ENCODE data around the gene ZBTB17.
"Not testable (repeated sequence)": the region's sequence is repeated elsewhere in the genome, so short reads cannot be mapped to it uniquely, and the experiment has no call there.

Gene ZBTB17

DNA sequence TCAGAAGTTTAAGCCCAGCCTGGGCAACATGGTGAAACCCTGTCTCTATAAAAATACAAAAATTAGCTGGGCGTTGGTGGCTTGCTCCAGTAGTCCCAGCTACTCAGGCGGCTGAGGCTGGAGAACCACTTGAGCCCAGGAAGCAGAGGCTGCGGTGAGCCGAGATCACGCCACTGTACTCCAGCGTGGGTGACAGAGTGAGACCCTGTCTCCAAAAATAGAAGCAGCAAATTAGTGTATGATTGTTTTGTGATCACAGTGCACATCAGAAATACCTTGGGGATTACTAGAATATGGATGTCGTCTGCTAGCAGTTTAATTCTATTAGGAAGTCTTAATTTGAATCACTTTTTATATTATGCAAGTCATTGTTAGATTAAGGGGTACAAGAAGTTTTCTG, 59.0 kb downstream of the ZBTB17 start:
- Histone ChIP-seq H3K4me3 (ENCODE audit: low read depth in 1 of 2, low read length in 2 of 2) (no peak overlapping the region), H3K4me1 (ENCODE audit: insufficient read depth, low read length) (no peaks in the 10 kb centered on the region), H3K9ac (ENCODE audit: low read depth, low read length) (no peak overlapping the region), H4K20me1 (ENCODE audit: insufficient read depth, low read length) (peaks cover 36% of the 10 kb centered on the region; the same call in 1 of the 2 replicates), H3K27ac (ENCODE audit: low read length) (no peak overlapping the region), H3K79me2 (ENCODE audit: insufficient read depth, low read length) (peaks cover 68% of the 10 kb centered on the region), H3K9me3 (ENCODE audit: insufficient read depth, low read length, severe bottlenecking) (no peaks in the 10 kb centered on the region), H3K4me2 (ENCODE audit: insufficient read depth, low read length) (no peak overlapping the region), H3K36me3 (ENCODE audit: insufficient read depth, low read length) (peaks cover 93% of the 10 kb centered on the region), H3K27me3 (ENCODE audit: insufficient read depth, low read length, poor library complexity) (no peaks in the 10 kb centered on the region), H2AFZ (ENCODE audit: low read depth, low read length) (no peak overlapping the region)
- ATAC-seq (ENCODE audit: insufficient read depth, low read depth) = no peak
- no peak for DNase-seq
- no peak for TF ChIP-seq EZH2 (IDR thresholded peaks at IDR 0.05; ENCODE audit: borderline replicate concordance, low read depth, low read length, severe bottlenecking)
- TF ChIP-seq, protein P1, sequence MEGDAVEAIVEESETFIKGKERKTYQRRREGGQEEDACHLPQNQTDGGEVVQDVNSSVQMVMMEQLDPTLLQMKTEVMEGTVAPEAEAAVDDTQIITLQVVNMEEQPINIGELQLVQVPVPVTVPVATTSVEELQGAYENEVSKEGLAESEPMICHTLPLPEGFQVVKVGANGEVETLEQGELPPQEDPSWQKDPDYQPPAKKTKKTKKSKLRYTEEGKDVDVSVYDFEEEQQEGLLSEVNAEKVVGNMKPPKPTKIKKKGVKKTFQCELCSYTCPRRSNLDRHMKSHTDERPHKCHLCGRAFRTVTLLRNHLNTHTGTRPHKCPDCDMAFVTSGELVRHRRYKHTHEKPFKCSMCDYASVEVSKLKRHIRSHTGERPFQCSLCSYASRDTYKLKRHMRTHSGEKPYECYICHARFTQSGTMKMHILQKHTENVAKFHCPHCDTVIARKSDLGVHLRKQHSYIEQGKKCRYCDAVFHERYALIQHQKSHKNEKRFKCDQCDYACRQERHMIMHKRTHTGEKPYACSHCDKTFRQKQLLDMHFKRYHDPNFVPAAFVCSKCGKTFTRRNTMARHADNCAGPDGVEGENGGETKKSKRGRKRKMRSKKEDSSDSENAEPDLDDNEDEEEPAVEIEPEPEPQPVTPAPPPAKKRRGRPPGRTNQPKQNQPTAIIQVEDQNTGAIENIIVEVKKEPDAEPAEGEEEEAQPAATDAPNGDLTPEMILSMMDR (IDR thresholded peaks at IDR 0.05; ENCODE audit: borderline replicate concordance, extremely low read depth, low read length, poor library complexity, severe bottlenecking) = no peak

DNA sequence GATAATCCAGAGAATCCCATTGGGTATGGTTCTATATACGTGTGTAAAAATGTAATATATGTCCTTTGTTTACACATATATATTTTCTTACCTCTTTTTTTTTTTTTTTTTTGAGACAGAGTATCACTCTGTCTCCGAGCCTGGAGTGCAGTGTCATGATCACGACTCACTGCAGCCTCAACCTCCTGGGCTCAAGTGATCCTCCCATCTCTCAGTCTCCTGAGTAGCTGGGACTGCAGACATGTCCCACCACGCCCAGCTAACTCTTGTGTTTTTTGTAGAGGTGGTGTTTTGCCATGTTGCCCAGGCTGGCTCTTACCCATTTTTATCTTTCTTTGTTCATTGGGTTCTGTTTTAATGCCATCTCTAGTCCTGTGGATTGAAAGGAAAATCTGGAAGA, 59.5 kb downstream of the ZBTB17 start:
- no peak overlapping the region for H3K9ac ChIP-seq (ENCODE audit: low read depth, low read length)
- H3K27ac ChIP-seq (ENCODE audit: low read length) = no peak overlapping the region
- no peaks in the 10 kb centered on the region for H3K27me3 ChIP-seq (ENCODE audit: insufficient read depth, low read length, poor library complexity)
- H4K20me1 ChIP-seq (ENCODE audit: insufficient read depth, low read length) = peaks cover 39% of the 10 kb centered on the region; the same call in 1 of the 2 replicates
- H3K9me3 ChIP-seq (ENCODE audit: insufficient read depth, low read length, severe bottlenecking) = no peaks in the 10 kb centered on the region
- peaks cover 72% of the 10 kb centered on the region for H3K79me2 ChIP-seq (ENCODE audit: insufficient read depth, low read length)
- H3K4me3 ChIP-seq (ENCODE audit: low read depth in 1 of 2, low read length in 2 of 2) = no peak overlapping the region
- DNase-seq (no peak), ATAC-seq (ENCODE audit: insufficient read depth, low read depth) (no peak)
- peaks cover 93% of the 10 kb centered on the region for H3K36me3 ChIP-seq (ENCODE audit: insufficient read depth, low read length)
- no peak overlapping the region for H3K4me2 ChIP-seq (ENCODE audit: insufficient read depth, low read length)
- H2AFZ ChIP-seq (ENCODE audit: low read depth, low read length) = no peak overlapping the region
- TF ChIP-seq EZH2 (IDR thresholded peaks at IDR 0.05; ENCODE audit: borderline replicate concordance, low read depth, low read length, severe bottlenecking) = no peak
- TF ChIP-seq, protein P1 (IDR thresholded peaks at IDR 0.05; ENCODE audit: borderline replicate concordance, extremely low read depth, low read length, poor library complexity, severe bottlenecking) = no peak
- H3K4me1 ChIP-seq (ENCODE audit: insufficient read depth, low read length) = no peaks in the 10 kb centered on the region

DNA sequence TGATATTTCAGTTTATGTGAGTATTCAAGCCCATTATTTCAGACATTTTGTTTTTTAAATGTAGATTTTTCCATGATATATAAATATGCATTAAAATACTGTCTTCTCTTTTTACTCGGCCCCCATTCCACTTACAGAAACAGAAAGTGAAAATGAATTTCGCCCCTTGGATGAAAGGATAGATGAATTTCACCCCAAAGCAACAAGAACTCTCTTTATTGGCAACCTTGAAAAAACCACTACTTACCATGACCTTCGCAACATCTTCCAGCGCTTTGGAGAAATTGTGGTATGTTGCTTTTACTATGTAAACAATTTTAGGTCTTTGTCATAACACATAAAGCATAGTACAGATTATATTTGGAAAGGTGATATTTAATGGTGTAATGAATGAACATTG, 59.9 kb downstream of the ZBTB17 start:
- Histone ChIP-seq H3K4me1 (ENCODE audit: insufficient read depth, low read length) (no peaks in the 10 kb centered on the region), H3K9ac (ENCODE audit: low read depth, low read length) (no peak overlapping the region), H3K4me3 (ENCODE audit: low read depth in 1 of 2, low read length in 2 of 2) (no peak overlapping the region), H3K4me2 (ENCODE audit: insufficient read depth, low read length) (no peak overlapping the region), H3K27me3 (ENCODE audit: insufficient read depth, low read length, poor library complexity) (no peaks in the 10 kb centered on the region), H3K9me3 (ENCODE audit: insufficient read depth, low read length, severe bottlenecking) (no peaks in the 10 kb centered on the region), H4K20me1 (ENCODE audit: insufficient read depth, low read length) (peaks cover 43% of the 10 kb centered on the region; the same call in 1 of the 2 replicates), H3K36me3 (ENCODE audit: insufficient read depth, low read length) (peaks cover 93% of the 10 kb centered on the region), H2AFZ (ENCODE audit: low read depth, low read length) (no peak overlapping the region), H3K79me2 (ENCODE audit: insufficient read depth, low read length) (peaks cover 76% of the 10 kb centered on the region), H3K27ac (ENCODE audit: low read length) (no peak overlapping the region)
- ATAC-seq (ENCODE audit: insufficient read depth, low read depth) (no peak), DNase-seq (no peak)
- no peak for TF ChIP-seq EZH2 (IDR thresholded peaks at IDR 0.05; ENCODE audit: borderline replicate concordance, low read depth, low read length, severe bottlenecking)
- TF ChIP-seq, protein P1 (IDR thresholded peaks at IDR 0.05; ENCODE audit: borderline replicate concordance, extremely low read depth, low read length, poor library complexity, severe bottlenecking) = no peak

DNA sequence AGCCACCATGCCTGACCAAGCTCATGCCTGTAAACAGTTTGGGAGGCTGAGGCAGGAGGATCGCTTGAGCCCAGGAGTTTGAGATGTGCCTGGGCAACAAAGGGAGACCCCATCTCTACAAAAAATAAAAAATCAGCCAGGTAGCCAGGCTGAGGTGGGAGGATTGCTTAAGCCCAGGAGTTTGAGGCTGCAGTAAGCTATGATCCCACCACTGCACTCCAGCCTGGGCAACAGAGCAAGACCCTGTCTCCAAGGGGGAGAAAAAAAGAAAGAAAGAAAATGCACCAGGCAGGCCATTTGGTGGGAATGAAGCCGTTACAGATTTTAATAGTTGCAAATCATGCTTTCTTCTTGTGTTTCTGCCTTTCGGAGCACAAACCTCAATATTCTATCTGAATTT, 62.3 kb downstream of the ZBTB17 start:
- Histone ChIP-seq H4K20me1 (ENCODE audit: insufficient read depth, low read length) (peaks cover 49% of the 10 kb centered on the region; the same call in 1 of the 2 replicates), H3K79me2 (ENCODE audit: insufficient read depth, low read length) (peaks cover 90% of the 10 kb centered on the region), H3K36me3 (ENCODE audit: insufficient read depth, low read length) (peaks cover 93% of the 10 kb centered on the region)
- not testable (repeated sequence) for H3K9me3 ChIP-seq (ENCODE audit: insufficient read depth, low read length, severe bottlenecking); H3K27ac ChIP-seq (ENCODE audit: low read length); H3K4me2 ChIP-seq (ENCODE audit: insufficient read depth, low read length); ATAC-seq (ENCODE audit: insufficient read depth, low read depth); H3K9ac ChIP-seq (ENCODE audit: low read depth, low read length); DNase-seq; H2AFZ ChIP-seq (ENCODE audit: low read depth, low read length); H3K4me1 ChIP-seq (ENCODE audit: insufficient read depth, low read length); H3K27me3 ChIP-seq (ENCODE audit: insufficient read depth, low read length, poor library complexity); H3K4me3 ChIP-seq (ENCODE audit: low read depth in 1 of 2, low read length in 2 of 2)
